ENCODE data around the gene CDA.
A peak's percentile ranks its signal among the peaks of the same experiment; 100 is the strongest.

CDA gene

GRCh38 chr1:20588634-20589225 lies at the start of gene CDA:
Gene CDA (plus strand): TSS chr1:20589097. CDS start chr1:20589130, 33 bp downstream.
- no peak for DNase-seq (ENCODE audit: low read depth in 2 of 2)

- no peak for DNase-seq (ENCODE audit: low read depth in 2 of 2)
Measured at GRCh38 chr1:20540281-20540680, 48.6 kb upstream of the CDA start.

- DNase-seq (ENCODE audit: low read depth in 2 of 2), result no peak
Measured at GRCh38 chr1:20546637-20547036, 42.3 kb upstream of the CDA start.

GRCh38 chr1:20551161-20551560 lies 37.7 kb upstream of the CDA start:
- no peak for DNase-seq (ENCODE audit: low read depth in 2 of 2)

GRCh38 chr1:20551945-20552727 lies 36.8 kb upstream of the CDA start, which contains the start of gene FAM43B:
Gene FAM43B (plus strand): TSS chr1:20552573. CDS start chr1:20552974, 401 bp downstream.
- DNase-seq (ENCODE audit: low read depth in 2 of 2), result peak in 1 of 2 donors; percentile 8

GRCh38 chr1:20552728-20553445 lies 36.0 kb upstream of the CDA start:
- no peak for DNase-seq (ENCODE audit: low read depth in 2 of 2)

GRCh38 chr1:20555025-20555757 lies 33.7 kb upstream of the CDA start:
- DNase-seq (ENCODE audit: low read depth in 2 of 2), result no peak

- no peak for DNase-seq (ENCODE audit: low read depth in 2 of 2)
Measured at GRCh38 chr1:20555758-20556120, 33.2 kb upstream of the CDA start.

- no peak for DNase-seq (ENCODE audit: low read depth in 2 of 2)
Measured at GRCh38 chr1:20558191-20558590, 30.7 kb upstream of the CDA start.

- no peak for DNase-seq (ENCODE audit: low read depth in 2 of 2)
Measured at GRCh38 chr1:20560966-20561365, 27.9 kb upstream of the CDA start.

GRCh38 chr1:20565234-20565633 lies 23.7 kb upstream of the CDA start:
- no peak for DNase-seq (ENCODE audit: low read depth in 2 of 2)

- DNase-seq (ENCODE audit: low read depth in 2 of 2), result no peak
Measured at GRCh38 chr1:20569523-20570098, 19.3 kb upstream of the CDA start.

GRCh38 chr1:20571427-20571826 lies 17.5 kb upstream of the CDA start:
- no peak for DNase-seq (ENCODE audit: low read depth in 2 of 2)

- DNase-seq (ENCODE audit: low read depth in 2 of 2), result no peak
Measured at GRCh38 chr1:20573987-20574386, 14.9 kb upstream of the CDA start.

GRCh38 chr1:20574686-20575540 lies 14.0 kb upstream of the CDA start:
- DNase-seq (ENCODE audit: low read depth in 2 of 2), result peak; percentile 66 to 78

- no peak for DNase-seq (ENCODE audit: low read depth in 2 of 2)
Measured at GRCh38 chr1:20575541-20576336, 13.2 kb upstream of the CDA start.

- no peak for DNase-seq (ENCODE audit: low read depth in 2 of 2)
Measured at GRCh38 chr1:20578062-20578461, 10.8 kb upstream of the CDA start.

GRCh38 chr1:20578721-20579395 lies 10.0 kb upstream of the CDA start:
- DNase-seq (ENCODE audit: low read depth in 2 of 2), result no peak

GRCh38 chr1:20584890-20585289 lies 4.0 kb upstream of the CDA start:
- no peak for DNase-seq (ENCODE audit: low read depth in 2 of 2)
